ENCODE results near the gene PRSS57. TPM values are rescaled to one million over a fixed set of nuclear protein-coding genes. Genes with fewer than 3 reads are reported as not detected.
A peak's percentile ranks its signal among the peaks of the same experiment; 100 is the strongest.

PRSS57 gene
- total and polyA plus RNA-seq, 2 of the 13 experiments (the other 11 are each of a cell fraction or from before 2014, with no cell fraction given), result 0.12 TPM; not detected in 1

GRCh38 chr19:738509-739128 is 43.4 kb upstream of the PRSS57 start (continued):
- TF ChIP-seq, protein P1, sequence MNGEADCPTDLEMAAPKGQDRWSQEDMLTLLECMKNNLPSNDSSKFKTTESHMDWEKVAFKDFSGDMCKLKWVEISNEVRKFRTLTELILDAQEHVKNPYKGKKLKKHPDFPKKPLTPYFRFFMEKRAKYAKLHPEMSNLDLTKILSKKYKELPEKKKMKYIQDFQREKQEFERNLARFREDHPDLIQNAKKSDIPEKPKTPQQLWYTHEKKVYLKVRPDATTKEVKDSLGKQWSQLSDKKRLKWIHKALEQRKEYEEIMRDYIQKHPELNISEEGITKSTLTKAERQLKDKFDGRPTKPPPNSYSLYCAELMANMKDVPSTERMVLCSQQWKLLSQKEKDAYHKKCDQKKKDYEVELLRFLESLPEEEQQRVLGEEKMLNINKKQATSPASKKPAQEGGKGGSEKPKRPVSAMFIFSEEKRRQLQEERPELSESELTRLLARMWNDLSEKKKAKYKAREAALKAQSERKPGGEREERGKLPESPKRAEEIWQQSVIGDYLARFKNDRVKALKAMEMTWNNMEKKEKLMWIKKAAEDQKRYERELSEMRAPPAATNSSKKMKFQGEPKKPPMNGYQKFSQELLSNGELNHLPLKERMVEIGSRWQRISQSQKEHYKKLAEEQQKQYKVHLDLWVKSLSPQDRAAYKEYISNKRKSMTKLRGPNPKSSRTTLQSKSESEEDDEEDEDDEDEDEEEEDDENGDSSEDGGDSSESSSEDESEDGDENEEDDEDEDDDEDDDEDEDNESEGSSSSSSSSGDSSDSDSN (CRISPR knock-in tag; IDR thresholded peaks at IDR 0.05), result peak; percentile 70; the same call in 1 of the 2 replicates
- TF ChIP-seq RXRB (CRISPR knock-in tag; IDR thresholded peaks at IDR 0.05; ENCODE audit: borderline replicate concordance) (peak; percentile 91), ZBTB20 (CRISPR knock-in tag; IDR thresholded peaks at IDR 0.05; ENCODE audit: borderline replicate concordance, low read depth) (peak; percentile 72), ZNF274 (CRISPR knock-in tag; IDR thresholded peaks at IDR 0.05) (peak; percentile 48; the same call in 1 of the 2 replicates), ZNF124 (CRISPR knock-in tag; IDR thresholded peaks at IDR 0.05) (peak; percentile 83; the same call in 1 of the 2 replicates), CENPT (CRISPR knock-in tag; IDR thresholded peaks at IDR 0.05; ENCODE audit: low read depth) (peak; percentile 31; the same call in 1 of the 2 replicates), FOXP4 (CRISPR knock-in tag; IDR thresholded peaks at IDR 0.05) (peak; percentile 85), ZMYM2 (CRISPR knock-in tag; IDR thresholded peaks at IDR 0.05) (peak; percentile 97), ZZZ3 (CRISPR knock-in tag; IDR thresholded peaks at IDR 0.05; ENCODE audit: borderline replicate concordance) (no peak), CC2D1A (CRISPR knock-in tag; IDR thresholded peaks at IDR 0.05) (no peak), FOXO1 (CRISPR knock-in tag; IDR thresholded peaks at IDR 0.05) (peak; percentile 86), IKZF1 (IDR thresholded peaks at IDR 0.05) (no peak), CENPX (CRISPR knock-in tag; IDR thresholded peaks at IDR 0.05) (no peak), NFIB (CRISPR knock-in tag; IDR thresholded peaks at IDR 0.05; ENCODE audit: borderline replicate concordance) (no peak), ZNF703 (CRISPR knock-in tag; IDR thresholded peaks at IDR 0.05; ENCODE audit: borderline replicate concordance) (0 out of 2 replicates have a peak, but pooled peaks have one; percentile 75)
- TF ChIP-seq, protein P2, sequence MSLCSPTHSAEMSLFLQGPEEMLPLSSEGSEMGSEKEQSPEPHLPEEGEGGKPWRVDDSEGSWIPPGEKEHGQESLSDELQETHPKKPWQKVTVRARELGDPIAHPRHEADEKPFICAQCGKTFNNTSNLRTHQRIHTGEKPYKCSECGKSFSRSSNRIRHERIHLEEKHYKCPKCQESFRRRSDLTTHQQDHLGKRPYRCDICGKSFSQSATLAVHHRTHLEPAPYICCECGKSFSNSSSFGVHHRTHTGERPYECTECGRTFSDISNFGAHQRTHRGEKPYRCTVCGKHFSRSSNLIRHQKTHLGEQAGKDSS (CRISPR knock-in tag; IDR thresholded peaks at IDR 0.05; ENCODE audit: borderline replicate concordance, low read depth), result no peak; the same call in 1 of the 2 replicates
- TF ChIP-seq, protein P3, sequence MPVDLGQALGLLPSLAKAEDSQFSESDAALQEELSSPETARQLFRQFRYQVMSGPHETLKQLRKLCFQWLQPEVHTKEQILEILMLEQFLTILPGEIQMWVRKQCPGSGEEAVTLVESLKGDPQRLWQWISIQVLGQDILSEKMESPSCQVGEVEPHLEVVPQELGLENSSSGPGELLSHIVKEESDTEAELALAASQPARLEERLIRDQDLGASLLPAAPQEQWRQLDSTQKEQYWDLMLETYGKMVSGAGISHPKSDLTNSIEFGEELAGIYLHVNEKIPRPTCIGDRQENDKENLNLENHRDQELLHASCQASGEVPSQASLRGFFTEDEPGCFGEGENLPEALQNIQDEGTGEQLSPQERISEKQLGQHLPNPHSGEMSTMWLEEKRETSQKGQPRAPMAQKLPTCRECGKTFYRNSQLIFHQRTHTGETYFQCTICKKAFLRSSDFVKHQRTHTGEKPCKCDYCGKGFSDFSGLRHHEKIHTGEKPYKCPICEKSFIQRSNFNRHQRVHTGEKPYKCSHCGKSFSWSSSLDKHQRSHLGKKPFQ (CRISPR knock-in tag; IDR thresholded peaks at IDR 0.05; ENCODE audit: insufficient replicate concordance), result peak; percentile 82
- TF ChIP-seq, protein P4, sequence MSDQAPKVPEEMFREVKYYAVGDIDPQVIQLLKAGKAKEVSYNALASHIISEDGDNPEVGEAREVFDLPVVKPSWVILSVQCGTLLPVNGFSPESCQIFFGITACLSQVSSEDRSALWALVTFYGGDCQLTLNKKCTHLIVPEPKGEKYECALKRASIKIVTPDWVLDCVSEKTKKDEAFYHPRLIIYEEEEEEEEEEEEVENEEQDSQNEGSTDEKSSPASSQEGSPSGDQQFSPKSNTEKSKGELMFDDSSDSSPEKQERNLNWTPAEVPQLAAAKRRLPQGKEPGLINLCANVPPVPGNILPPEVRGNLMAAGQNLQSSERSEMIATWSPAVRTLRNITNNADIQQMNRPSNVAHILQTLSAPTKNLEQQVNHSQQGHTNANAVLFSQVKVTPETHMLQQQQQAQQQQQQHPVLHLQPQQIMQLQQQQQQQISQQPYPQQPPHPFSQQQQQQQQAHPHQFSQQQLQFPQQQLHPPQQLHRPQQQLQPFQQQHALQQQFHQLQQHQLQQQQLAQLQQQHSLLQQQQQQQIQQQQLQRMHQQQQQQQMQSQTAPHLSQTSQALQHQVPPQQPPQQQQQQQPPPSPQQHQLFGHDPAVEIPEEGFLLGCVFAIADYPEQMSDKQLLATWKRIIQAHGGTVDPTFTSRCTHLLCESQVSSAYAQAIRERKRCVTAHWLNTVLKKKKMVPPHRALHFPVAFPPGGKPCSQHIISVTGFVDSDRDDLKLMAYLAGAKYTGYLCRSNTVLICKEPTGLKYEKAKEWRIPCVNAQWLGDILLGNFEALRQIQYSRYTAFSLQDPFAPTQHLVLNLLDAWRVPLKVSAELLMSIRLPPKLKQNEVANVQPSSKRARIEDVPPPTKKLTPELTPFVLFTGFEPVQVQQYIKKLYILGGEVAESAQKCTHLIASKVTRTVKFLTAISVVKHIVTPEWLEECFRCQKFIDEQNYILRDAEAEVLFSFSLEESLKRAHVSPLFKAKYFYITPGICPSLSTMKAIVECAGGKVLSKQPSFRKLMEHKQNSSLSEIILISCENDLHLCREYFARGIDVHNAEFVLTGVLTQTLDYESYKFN (CRISPR knock-in tag; conservative IDR thresholded peaks at IDR 0.05), result peak; percentile 100

All from HepG2 (cell line).